ACHN (cell line): ENCODE measurements around the gene NXPH3.
A peak's percentile ranks its signal among the peaks of the same experiment; 100 is the strongest.

Experiments used
- DNase-seq: peaks from one replicate; pipeline ENCODE4 v3.0.0-alpha.2; 2015
- in situ Hi-C: cut with HindIII; loops from 2 replicates; pipeline ENCODE4 v1.10.0; 2017; ENCODE audit warnings: low sequenced_read_pairs, low pct_ligation_motif_present, low pct_unique_long_range_greater_than_20kb

The NXPH3 gene

GRCh38 chr17:49583889-49584288 is 8.2 kb downstream of the NXPH3 start:
- in situ Hi-C loops, result no loop called here
- DNase-seq, result no peak

- in situ Hi-C loops, result no loop called here
- peak; percentile 40 for DNase-seq
Observed at GRCh38 chr17:49585422-49586027, 9.9 kb downstream of the NXPH3 start.

- no peak for DNase-seq
- in situ Hi-C loops, result no loop called here
Observed at GRCh38 chr17:49587366-49588073, 11.8 kb downstream of the NXPH3 start.

- in situ Hi-C loops, result no loop called here
- no peak for DNase-seq
Observed at GRCh38 chr17:49588312-49588711, 12.6 kb downstream of the NXPH3 start.

- no peak for DNase-seq
- in situ Hi-C loops, result no loop called here
Observed at GRCh38 chr17:49588726-49589576, 13.3 kb downstream of the NXPH3 start.

GRCh38 chr17:49589577-49589927 is 13.9 kb downstream of the NXPH3 start:
- in situ Hi-C loops, result no loop called here
- DNase-seq, result no peak

- in situ Hi-C loops, result no loop called here
- DNase-seq, result no peak
Observed at GRCh38 chr17:49590874-49591273, 15.2 kb downstream of the NXPH3 start.

- in situ Hi-C loops, result no loop called here
- DNase-seq, result no peak
Observed at GRCh38 chr17:49592263-49592662, 16.6 kb downstream of the NXPH3 start.

GRCh38 chr17:49595328-49595727 is 19.7 kb downstream of the NXPH3 start:
- in situ Hi-C loops, result no loop called here
- DNase-seq, result no peak

- no peak for DNase-seq
- in situ Hi-C loops, result no loop called here
Observed at GRCh38 chr17:49595980-49596379, 20.3 kb downstream of the NXPH3 start.

- in situ Hi-C loops, result no loop called here
- DNase-seq, result no peak
Observed at GRCh38 chr17:49596613-49597244, 21.1 kb downstream of the NXPH3 start.

- DNase-seq, result no peak
- in situ Hi-C loops, result no loop called here
Observed at GRCh38 chr17:49597436-49597835, 21.8 kb downstream of the NXPH3 start.

GRCh38 chr17:49597928-49598655 is 22.4 kb downstream of the NXPH3 start:
- DNase-seq, result no peak
- in situ Hi-C loops, result no loop called here

GRCh38 chr17:49598918-49599317 is 23.2 kb downstream of the NXPH3 start:
- in situ Hi-C loops, result no loop called here
- DNase-seq, result no peak

- in situ Hi-C loops, result no loop called here
Observed at GRCh38 chr17:49600949-49601348, 25.3 kb downstream of the NXPH3 start.

GRCh38 chr17:49602783-49603182 is 27.1 kb downstream of the NXPH3 start:
- in situ Hi-C loops, result no loop called here

More at GRCh38 chr17:49600949-49601348, 25.3 kb downstream of the NXPH3 start:
- no peak for DNase-seq

GRCh38 chr17:49603238-49603637 is 27.6 kb downstream of the NXPH3 start:
- in situ Hi-C loops, result no loop called here
- DNase-seq, result no peak

More at GRCh38 chr17:49602783-49603182, 27.1 kb downstream of the NXPH3 start:
- no peak for DNase-seq

- in situ Hi-C loops, result no loop called here
- no peak for DNase-seq
Observed at GRCh38 chr17:49603720-49604119, 28.0 kb downstream of the NXPH3 start.
